H1 (cell line): ENCODE measurements around the gene SNX17. TPM values are rescaled to one million over a fixed set of nuclear protein-coding genes. Genes with fewer than 3 reads are reported as not detected.

Experiments
- CTCF ChIA-PET: fragments of 300-600 bp; sonication (Branson Sonifier 250); formaldehyde crosslinking; loops from one replicate; lab custom pipeline; 2021; ENCODE audit not compliant: partially characterized antibody; lab: Charles Lee
- POLR2A ChIA-PET: fragments of 300-600 bp; sonication (Branson Sonifier 250); formaldehyde crosslinking; loops from one replicate; lab custom pipeline; 2021; ENCODE audit warnings: inconsistent platforms; ENCODE audit not compliant: partially characterized antibody; lab: Charles Lee
- DNase-seq, 2 experiments: peaks; one replicate each; pipeline versions ENCODE4 v3.0.0 to v3.0.0-alpha.2; 2010 to 2022; ENCODE audit warnings: low spot score in 2 of 2, low read depth in 1 of 2, mixed read lengths in 1 of 2
- FAIRE-seq: peaks from 2 replicates; lab custom pipeline; 2011; peaks lifted over from hg19 to GRCh38; lab: Jason Lieb, UNC
- H2AFZ ChIP-seq: 2 replicates; pipeline ENCODE4 v1.8.1; 2012; ENCODE audit warnings: low read length, inconsistent platforms
- H2AK5ac ChIP-seq: 2 replicates; pipeline ENCODE4 v1.6.1; 2013; ENCODE audit warnings: low read depth, low read length
- H2BK120ac ChIP-seq: replicated peaks from 2 replicates; pipeline ENCODE3; 2013; ENCODE audit warnings: low read depth, low read length, inconsistent platforms
- H2BK12ac ChIP-seq: 2 replicates; pipeline ENCODE4 v1.6.1; 2013; ENCODE audit warnings: low read depth, low read length
- H2BK15ac ChIP-seq: 2 replicates; pipeline ENCODE4 v1.6.1; 2013; ENCODE audit warnings: low read length
- H2BK20ac ChIP-seq: 2 replicates; pipeline ENCODE4 v1.6.1; 2013; ENCODE audit warnings: low read length
- H2BK5ac ChIP-seq: 2 replicates; pipeline ENCODE4 v1.6.1; 2013; ENCODE audit warnings: low read depth, low read length
- H3K14ac ChIP-seq: 2 replicates; pipeline ENCODE4 v1.6.1; 2013; ENCODE audit warnings: inconsistent platforms; ENCODE audit not compliant: insufficient read length
- H3K18ac ChIP-seq: 2 replicates; pipeline ENCODE4 v1.6.1; 2013; ENCODE audit warnings: low read length; ENCODE audit errors: extremely low read depth
- H3K23ac ChIP-seq: 2 replicates; pipeline ENCODE4 v1.6.1; 2013; ENCODE audit warnings: inconsistent platforms; ENCODE audit not compliant: insufficient read length
- H3K23me2 ChIP-seq: 2 replicates; pipeline ENCODE4 v1.6.1; 2013; ENCODE audit warnings: low read depth, low read length
- H3K27ac ChIP-seq: 2 replicates; pipeline ENCODE4 v1.6.1; 2011; ENCODE audit warnings: low read depth, low read length, inconsistent platforms
- H3K27me3 ChIP-seq, 4 experiments: replicated peaks in 1 of 4; 1 replicate in 1 of 4; 2 replicates in 3 of 4; pipeline versions ENCODE4 v1.6.1 to v1.8.1; 2011 to 2013; ENCODE audit warnings: low read length in 3 of 4, mild to moderate bottlenecking in 3 of 4, inconsistent platforms in 2 of 4, mixed read lengths in 2 of 4, moderate library complexity in 1 of 4; ENCODE audit not compliant: control insufficient read depth in 3 of 4, insufficient read depth in 3 of 4; ENCODE audit errors: extremely low read depth in 1 of 4
- H3K36me3 ChIP-seq, 4 experiments: 2 replicates each; pipeline versions ENCODE4 v1.6.1 to v1.8.1; 2011 to 2013; ENCODE audit warnings: mild to moderate bottlenecking in 4 of 4, low read length in 3 of 4, moderate library complexity in 2 of 4, control low read depth in 1 of 4, inconsistent platforms in 1 of 4; ENCODE audit not compliant: insufficient read depth in 4 of 4, control insufficient read depth in 2 of 4
- H3K4ac ChIP-seq: replicated peaks from 2 replicates; pipeline ENCODE3; 2013; ENCODE audit warnings: low read length, low read depth, mixed read lengths, inconsistent platforms; ENCODE audit not compliant: insufficient read length
- H3K4me1 ChIP-seq, 4 experiments: replicated peaks in 1 of 4; 1 replicate in 1 of 4; 2 replicates in 3 of 4; pipeline versions ENCODE4 v1.6.1 to v1.8.1; 2011 to 2013; ENCODE audit warnings: low read length in 3 of 4, inconsistent platforms in 2 of 4, mixed read lengths in 1 of 4; ENCODE audit not compliant: insufficient read depth in 4 of 4, control insufficient read depth in 3 of 4
- H3K4me2 ChIP-seq, 2 experiments: 2 replicates each; pipeline versions ENCODE4 v1.6.1 to v1.8.1; 2011 to 2013; ENCODE audit warnings: low read depth in 2 of 2, low read length in 2 of 2, control low read depth in 1 of 2, inconsistent platforms in 1 of 2, mild to moderate bottlenecking in 1 of 2; ENCODE audit not compliant: insufficient read depth in 1 of 2
- H3K4me3 ChIP-seq, 4 experiments: fragments of 200-600, 300-600 bp in 1 of 4; sonication (generic), shearing (Covaris generic), sonication (Bioruptor Twin) in 1 of 4; 2 replicates each; pipeline versions ENCODE4 v1.5.1 to v1.8.1; 2011 to 2016; ENCODE audit warnings: low read length in 4 of 4, low read depth in 3 of 4, control low read depth in 2 of 4, inconsistent platforms in 2 of 4, mild to moderate bottlenecking in 2 of 4, mixed read lengths in 1 of 4, moderate library complexity in 1 of 4; ENCODE audit not compliant: insufficient read depth in 2 of 4; ENCODE audit errors: extremely low read depth in 1 of 4
- H3K56ac ChIP-seq: replicated peaks from 2 replicates; pipeline ENCODE3; 2013; ENCODE audit warnings: low read depth, mild to moderate bottlenecking, mixed read lengths, low read length, inconsistent platforms; ENCODE audit not compliant: insufficient read length
- H3K79me1 ChIP-seq: 2 replicates; pipeline ENCODE4 v1.6.1; 2013; ENCODE audit warnings: low read depth, low read length, control low read depth
- H3K79me2 ChIP-seq, 2 experiments: 2 replicates each; pipeline versions ENCODE4 v1.6.1 to v1.8.1; 2012 to 2013; ENCODE audit warnings: low read length in 2 of 2, mild to moderate bottlenecking in 2 of 2, inconsistent platforms in 1 of 2; ENCODE audit not compliant: insufficient read depth in 2 of 2, control insufficient read depth in 1 of 2
- H3K9ac ChIP-seq, 4 experiments: replicated peaks in 1 of 4; 1 replicate in 1 of 4; 2 replicates in 3 of 4; pipeline versions ENCODE4 v1.6.1 to v1.8.1; 2011 to 2013; ENCODE audit warnings: low read depth in 3 of 4, low read length in 3 of 4, control low read depth in 2 of 4, mild to moderate bottlenecking in 2 of 4, moderate library complexity in 2 of 4, inconsistent platforms in 1 of 4; ENCODE audit errors: extremely low read depth in 1 of 4
- H3K9me3 ChIP-seq, 2 experiments: 2 replicates each; pipeline versions ENCODE4 v1.6.1 to v1.8.1; 2012 to 2013; ENCODE audit warnings: mild to moderate bottlenecking in 2 of 2, moderate library complexity in 2 of 2, control low read depth in 1 of 2, inconsistent platforms in 1 of 2, low read depth in 1 of 2, low read length in 1 of 2, mixed read lengths in 1 of 2; ENCODE audit not compliant: insufficient read depth in 2 of 2
- H4K20me1 ChIP-seq, 2 experiments: replicated peaks in 1 of 2; 2 replicates each; pipeline versions ENCODE3 to v1.8.1; 2011 to 2013; ENCODE audit warnings: inconsistent platforms in 2 of 2, low read length in 2 of 2, mild to moderate bottlenecking in 1 of 2; ENCODE audit not compliant: insufficient read depth in 2 of 2, control insufficient read depth in 1 of 2
- H4K5ac ChIP-seq: 2 replicates; pipeline ENCODE4 v1.6.1; 2013; ENCODE audit warnings: low read length, low read depth, mixed read lengths, inconsistent platforms; ENCODE audit not compliant: insufficient read length
- H4K8ac ChIP-seq: 2 replicates; pipeline ENCODE4 v1.8.0; 2013; ENCODE audit warnings: mild to moderate bottlenecking, moderate library complexity, low read length, inconsistent platforms; ENCODE audit not compliant: insufficient read depth; ENCODE audit errors: extremely low read depth
- H4K91ac ChIP-seq: replicated peaks from 2 replicates; pipeline ENCODE3; 2013; ENCODE audit warnings: low read length, mixed read lengths, inconsistent platforms; ENCODE audit not compliant: insufficient read length
- ATF3 ChIP-seq: IDR thresholded peaks from 2 replicates; pipeline ENCODE4 v1.6.1; 2011; ENCODE audit warnings: low read depth, mild to moderate bottlenecking, low read length; ENCODE audit not compliant: insufficient read depth
- BRCA1 ChIP-seq: IDR thresholded peaks from 2 replicates; pipeline ENCODE4 v1.6.1; 2012; ENCODE audit warnings: low read depth, low read length, improper control_type of control experiment
- CBX5 ChIP-seq: fragments of 300-800, 300-1000 bp; sonication (generic); IDR thresholded peaks from 2 replicates; pipeline ENCODE4 v1.7.1; 2016; ENCODE audit warnings: antibody characterized with exemption, low read length, low read depth
- CEBPB ChIP-seq: IDR thresholded peaks from 2 replicates; pipeline ENCODE4 v1.6.1; 2012; ENCODE audit warnings: low read depth, low read length
- FOSL1 ChIP-seq: IDR thresholded peaks from 2 replicates; pipeline ENCODE4 v1.6.1; 2011; ENCODE audit warnings: mild to moderate bottlenecking, low read depth, low read length, moderate library complexity; ENCODE audit not compliant: insufficient read depth
- NANOG ChIP-seq: IDR thresholded peaks from 2 replicates; pipeline ENCODE4 v1.6.1; 2011; ENCODE audit warnings: low read length, low read depth, mild to moderate bottlenecking, inconsistent platforms; ENCODE audit not compliant: insufficient read depth, poor library complexity, severe bottlenecking
- POLR2A ChIP-seq, 2 experiments: IDR thresholded peaks; 1 replicate in 1 of 2; 2 replicates in 1 of 2; pipeline ENCODE4 v1.6.1; 2011; ENCODE audit warnings: low read depth in 2 of 2, low read length in 2 of 2, mild to moderate bottlenecking in 2 of 2; ENCODE audit errors: control extremely low read depth in 1 of 2
- SIN3A ChIP-seq, 2 experiments: IDR thresholded peaks in 1 of 2; conservative IDR thresholded peaks in 1 of 2; 2 replicates each; pipeline ENCODE4 v1.6.1; 2011 to 2012; ENCODE audit warnings: low read length in 2 of 2, improper control_type of control experiment in 1 of 2, low read depth in 1 of 2, mild to moderate bottlenecking in 1 of 2
- SIX5 ChIP-seq: IDR thresholded peaks from 2 replicates; pipeline ENCODE4 v1.6.1; 2011; ENCODE audit warnings: mild to moderate bottlenecking, low read depth, low read length
- TCF12 ChIP-seq: IDR thresholded peaks from 2 replicates; pipeline ENCODE4 v1.6.1; 2011; ENCODE audit warnings: low read depth, mild to moderate bottlenecking, low read length
- TEAD4 ChIP-seq: IDR thresholded peaks from 2 replicates; pipeline ENCODE4 v1.6.1; 2012; ENCODE audit warnings: low read depth, low read length, inconsistent platforms, mixed read lengths
- USF2 ChIP-seq: IDR thresholded peaks from 2 replicates; pipeline ENCODE4 v1.6.1; 2011; ENCODE audit warnings: low read length, improper control_type of control experiment
- WGBS, 2 experiments: shearing (Covaris generic) in 1 of 2; methylation state at CpG; one replicate each; pipeline versions ENCODE4 v1.1.6 to v1.1.7; 2013 to 2015; ENCODE audit warnings: low lambda C conversion rate in 2 of 2, mixed read lengths in 2 of 2, inconsistent platforms in 1 of 2, low coverage in 1 of 2, missing lambda C conversion rate in 1 of 2; ENCODE audit not compliant: insufficient replicate concordance in 2 of 2, insufficient coverage in 1 of 2, insufficient read length in 1 of 2; ENCODE audit errors: extremely low coverage in 1 of 2, missing lambda C conversion rate in 1 of 2; 5-methylcytosine and 5-hydroxymethylcytosine counted together
- polyA plus RNA-seq, 7 experiments: library from polyadenylated mRNA; depleted of rRNA in 3 of 7; stranded (reverse) in 5 of 7; unstranded in 2 of 7; fragments of >200 nt in 5 of 7; fragments of 200-250 nt in 2 of 7; gene quantifications; 1 replicate in 5 of 7; 2 replicates in 1 of 7; 4 replicates in 1 of 7; pipeline versions ENCODE4 v1.2.1 to v1.2.3, GENCODE V29; 2011 to 2013; ENCODE audit warnings: missing spikeins in 2 of 7, mixed read lengths in 2 of 7
- total RNA-seq: library from RNA; stranded (reverse); fragmentation: NEBNext Ultra II Directional; extraction: Animal tissue kit (Norgen Biotek cat#: 25700); gene quantifications from 2 replicates; pipeline ENCODE4 v1.2.1, GENCODE V29; 2021

SNX17 gene
- total and polyA plus RNA-seq, 2 of the 8 experiments (the other 6 are each of a cell fraction or from before 2014, with no cell fraction given): 54.9 to 66.2 TPM

DNA sequence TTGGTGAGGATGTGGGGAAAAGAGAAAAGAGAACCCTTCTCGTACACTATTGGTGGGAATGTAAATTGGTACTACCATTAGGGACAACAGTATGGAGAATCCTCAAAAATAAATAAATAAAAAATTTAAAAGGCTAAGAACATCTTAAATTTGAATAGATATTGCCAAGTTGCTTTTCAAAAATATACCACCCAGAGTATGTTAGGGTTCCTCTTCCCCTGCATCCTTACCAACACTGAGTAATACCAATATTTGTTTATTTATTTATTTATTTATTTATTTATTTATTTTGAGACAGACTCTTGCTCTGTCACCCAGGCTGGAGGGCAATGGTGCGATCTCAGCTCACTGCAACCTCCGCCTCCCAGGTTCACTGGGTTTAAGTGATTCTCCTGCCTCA is 52.5 kb downstream of the SNX17 start:
- Histone ChIP-seq H3K79me1 (no peaks in the 10 kb centered on the region), H3K56ac (no peak overlapping the region), H4K20me1 (no peaks in the 10 kb centered on the region), H3K4me3 (no peak overlapping the region), H3K27ac (no peak overlapping the region), H2BK20ac (no peak overlapping the region), H2BK5ac (no peak overlapping the region), H3K4ac (no peak overlapping the region), H2BK120ac (no peak overlapping the region), H2AFZ (no peak overlapping the region), H3K14ac (no peak overlapping the region), H3K4me1 (no peaks in the 10 kb centered on the region), H2BK15ac (no peak overlapping the region), H3K27me3 (no peaks in the 10 kb centered on the region), H2BK12ac (no peak overlapping the region), H3K23ac (no peak overlapping the region), H3K9ac (no peak overlapping the region), H3K4me2 (no peak overlapping the region), H2AK5ac (no peak overlapping the region), H3K23me2 (peaks cover 2% of the 10 kb centered on the region; the same call in 1 of the 2 replicates), H4K91ac (no peak overlapping the region), H3K79me2 (no peaks in the 10 kb centered on the region), H3K18ac (no peak overlapping the region), H3K36me3 (no peaks in the 10 kb centered on the region), H4K5ac (no peak overlapping the region), H3K9me3 (no peaks in the 10 kb centered on the region), H4K8ac (no peak overlapping the region)
- POLR2A ChIA-PET: no interaction called here
- no peak for TF ChIP-seq SIN3A (conservative IDR thresholded peaks at IDR 0.05 in 1 of 2, IDR thresholded peaks at IDR 0.05 in 1 of 2; ENCODE audit: low read depth in 1 of 2, low read length in 2 of 2)
- TF ChIP-seq USF2: no peak
- TF ChIP-seq CEBPB: no peak
- TF ChIP-seq TEAD4: no peak
- TF ChIP-seq POLR2A (IDR thresholded peaks at IDR 0.05; ENCODE audit: control extremely low read depth in 1 of 2, low read depth in 2 of 2, low read length in 2 of 2): no peak
- TF ChIP-seq NANOG: no peak
- TF ChIP-seq BRCA1: no peak
- TF ChIP-seq ATF3: no peak
- no peak for TF ChIP-seq FOSL1
- TF ChIP-seq TCF12: no peak
- no peak for TF ChIP-seq SIX5
- no peak for TF ChIP-seq CBX5
- 90% methylated on average over 3 of the region's 3 CpGs; no CpG with 5 or more reads in 1 of the 2 experiments for WGBS, 2 experiments
- DNase-seq (no peak), FAIRE-seq (no peak)
- CTCF ChIA-PET: no interaction called here
